NCI-H2196 (cell line): ENCODE data around the gene CALHM6.

Experiments used
- DNase-seq: peaks from one replicate; lab custom pipeline; 2025; ENCODE audit not compliant: unreplicated experiment; lab: John Stamatoyannopoulos, UW

CALHM6 gene

DNA sequence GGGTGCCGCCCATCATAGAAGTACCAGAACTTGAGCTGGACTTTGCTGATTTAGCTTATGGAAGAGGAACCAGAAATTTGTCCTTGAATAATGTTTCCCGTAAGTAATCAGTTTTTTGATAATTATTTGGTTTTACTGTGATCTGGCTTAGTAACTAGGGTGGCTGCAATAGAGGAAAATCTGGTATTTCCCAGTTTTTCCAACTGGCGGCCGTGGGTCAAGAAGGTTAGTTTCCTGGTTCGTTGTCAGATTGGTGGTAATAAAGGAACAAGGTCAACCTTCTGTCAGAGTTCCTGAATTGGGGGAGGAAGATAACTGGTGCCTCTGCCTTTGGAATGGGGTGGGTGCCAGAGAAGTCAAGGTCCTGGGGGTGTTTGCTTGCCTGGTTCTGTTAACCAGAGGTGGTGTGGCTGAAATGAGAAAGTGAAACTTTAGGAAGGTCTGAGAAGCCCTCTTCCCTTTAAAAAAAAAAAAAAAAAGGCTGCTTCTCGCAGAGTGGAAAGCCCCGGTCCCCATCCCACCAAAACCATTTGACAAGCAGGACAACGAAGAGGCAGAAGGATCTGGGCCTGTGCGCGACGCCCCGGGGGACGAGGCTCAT, at the start of gene CALHM6:
Gene CALHM6, plus strand, starts transcription at position 45 of the 601 bp plus-strand sequence. Its CDS starts 555 bp downstream, at position 600.
- no peak for DNase-seq

DNA sequence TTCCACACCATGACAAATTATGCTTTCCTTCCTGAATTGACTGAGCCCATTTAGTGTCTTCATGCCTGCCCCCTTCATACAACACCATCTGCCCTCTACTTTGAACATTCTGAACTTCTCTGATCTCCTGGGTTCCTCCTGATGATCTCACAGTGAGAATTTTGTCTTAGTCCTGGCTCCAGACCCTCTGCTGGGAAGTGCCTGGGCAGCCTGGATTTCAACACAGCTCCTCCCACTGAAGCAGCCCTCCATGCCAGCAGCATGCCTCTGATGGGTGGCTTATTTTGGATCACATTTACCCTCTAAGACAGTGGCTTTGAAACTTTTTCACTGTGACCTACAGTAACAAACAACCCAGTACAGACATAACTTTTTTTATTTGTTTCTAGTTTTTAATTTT, 48.9 kb upstream of the CALHM6 start:
- DNase-seq = no peak

DNA sequence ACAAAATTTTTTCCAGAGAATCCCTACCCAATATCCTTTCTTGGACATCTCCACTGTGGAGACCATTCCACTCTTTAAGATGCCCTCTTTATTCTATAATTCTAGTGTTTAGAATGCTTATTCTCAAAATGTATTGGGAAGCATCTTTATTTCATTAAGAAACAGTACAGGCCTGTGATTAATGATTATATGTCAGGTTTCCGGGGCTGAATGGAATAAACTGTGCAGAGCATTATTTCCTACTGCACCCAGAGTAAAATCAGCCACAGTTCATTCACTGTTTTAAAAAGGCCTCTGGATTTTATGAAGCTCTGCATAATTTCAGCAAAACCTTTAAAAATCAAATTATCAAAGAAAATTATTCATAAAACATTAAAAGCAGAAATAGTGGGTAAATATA, 47.8 kb upstream of the CALHM6 start:
- DNase-seq = no peak

DNA sequence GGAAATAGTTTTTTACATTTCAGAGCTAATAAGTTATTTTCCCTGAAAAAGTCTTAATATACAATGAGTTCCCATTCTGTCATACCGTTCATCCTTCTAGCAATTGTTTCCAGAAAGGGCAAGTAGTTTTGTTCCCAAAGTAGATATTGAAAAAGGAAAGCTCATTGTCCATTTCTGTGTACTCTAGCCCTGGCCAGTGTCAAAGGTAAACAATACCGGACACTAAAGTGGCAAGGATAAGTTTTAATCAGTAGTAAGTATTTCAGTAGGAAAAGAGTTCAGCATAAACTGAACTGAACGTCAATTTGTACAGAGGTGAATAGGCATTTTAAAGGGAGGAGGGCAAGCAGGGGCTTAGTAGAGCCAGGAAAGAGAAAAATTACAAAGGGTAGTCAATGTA, 43.5 kb upstream of the CALHM6 start:
- no peak for DNase-seq

DNA sequence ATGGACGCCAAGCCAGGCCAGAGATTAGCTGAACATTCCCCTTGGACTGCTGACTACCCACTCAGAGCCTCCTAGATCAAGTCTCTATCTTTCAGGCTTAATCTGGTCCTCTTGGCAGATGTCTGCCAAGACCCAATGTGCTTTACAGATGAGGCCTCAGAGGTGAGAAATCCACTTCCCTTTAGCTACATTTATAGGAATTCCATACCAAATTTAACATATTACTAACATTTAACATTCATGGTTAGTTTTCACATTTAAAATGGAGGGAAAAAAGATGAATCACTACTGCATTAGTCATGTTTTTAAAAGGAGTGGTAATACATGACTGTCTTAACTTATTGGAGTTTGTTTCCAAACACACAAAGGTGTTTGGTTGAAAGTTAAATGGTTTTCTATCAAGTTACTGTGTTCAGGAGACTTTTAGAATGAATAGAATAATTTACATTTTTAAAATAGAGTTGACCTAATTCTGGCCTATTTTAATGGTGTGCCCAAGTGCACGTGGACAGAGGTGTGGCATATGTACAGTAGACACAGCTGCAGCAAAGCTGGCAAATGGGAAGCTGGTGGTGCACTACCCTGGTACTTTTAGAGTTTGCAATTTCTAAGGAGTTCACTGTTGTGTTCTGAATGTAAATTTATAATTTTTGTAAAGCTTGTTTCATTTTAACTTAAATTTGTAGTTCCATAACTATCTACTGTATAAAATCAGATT, 41.9 kb upstream of the CALHM6 start:
- no peak for DNase-seq

DNA sequence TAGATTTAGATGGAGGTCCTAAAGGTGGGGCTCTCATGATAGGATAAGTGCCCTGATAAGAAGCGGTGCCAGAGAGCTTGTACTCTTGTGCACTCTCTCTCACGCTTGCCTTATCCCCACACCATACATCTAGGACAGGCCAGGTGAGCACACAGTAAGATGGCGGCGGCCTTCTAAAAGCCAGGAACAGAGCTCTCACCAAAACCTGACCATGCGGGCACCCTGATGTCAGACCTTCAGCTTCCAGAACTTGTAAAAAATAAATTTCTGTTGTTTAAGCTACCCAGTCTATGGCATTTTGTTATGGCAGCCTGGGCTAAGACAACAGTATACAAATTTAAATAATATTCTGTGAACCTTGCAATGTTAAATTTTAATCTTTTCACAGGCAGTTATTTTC, 40.8 kb upstream of the CALHM6 start:
- DNase-seq = no peak

DNA sequence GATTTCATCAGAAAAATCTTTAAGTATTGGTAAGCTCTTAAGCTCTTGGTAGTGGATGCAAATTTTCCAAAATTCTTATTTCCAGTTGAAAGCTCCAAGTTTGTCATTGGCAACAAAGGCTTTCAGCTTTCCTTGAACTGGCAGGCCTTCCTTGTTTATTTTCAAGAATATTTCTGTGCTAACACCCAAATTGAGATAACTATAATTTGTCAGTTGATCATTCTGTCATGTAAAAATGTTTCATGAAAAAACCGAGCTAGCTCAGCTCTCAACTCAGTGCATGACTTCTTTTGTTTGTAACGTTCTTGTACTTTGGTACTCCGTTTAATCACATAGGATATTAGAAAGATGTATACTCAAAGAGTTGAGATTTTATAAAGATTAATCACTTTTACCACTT, 38.9 kb upstream of the CALHM6 start:
- no peak for DNase-seq

DNA sequence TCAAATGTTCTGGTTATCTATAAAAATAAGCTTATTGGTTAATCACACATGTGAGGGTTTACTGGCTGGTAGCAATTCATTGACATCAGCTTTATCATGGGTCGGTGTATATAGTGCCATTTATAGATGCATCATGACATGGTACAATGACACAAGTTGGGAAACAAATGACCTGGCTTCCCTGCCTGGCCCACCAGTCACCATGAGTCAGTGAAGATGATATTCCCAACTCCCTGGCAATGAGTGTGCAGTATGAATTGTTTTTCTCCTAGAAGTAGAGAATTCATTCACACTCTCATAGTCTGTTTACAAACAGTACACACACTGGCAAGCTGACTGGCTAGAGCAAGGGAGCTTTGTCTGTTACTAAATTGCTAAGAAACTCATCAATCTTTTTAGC, 37.2 kb upstream of the CALHM6 start:
- no peak for DNase-seq

DNA sequence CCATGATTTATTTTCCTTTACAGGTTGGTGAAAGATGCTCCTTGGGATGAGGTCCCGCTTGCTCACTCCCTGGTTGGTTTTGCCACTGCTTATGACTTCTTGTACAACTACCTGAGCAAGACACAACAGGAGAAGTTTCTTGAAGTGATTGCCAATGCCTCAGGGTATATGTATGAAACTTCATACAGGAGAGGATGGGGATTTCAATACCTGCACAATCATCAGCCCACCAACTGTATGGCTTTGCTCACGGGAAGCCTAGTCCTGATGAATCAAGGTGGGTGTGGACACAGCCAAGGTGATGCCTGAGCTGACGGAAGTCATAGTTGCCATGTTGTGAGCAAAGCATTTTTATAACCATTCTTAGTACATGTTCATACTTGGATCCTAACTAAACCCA, 34.6 kb upstream of the CALHM6 start:
- no peak for DNase-seq

DNA sequence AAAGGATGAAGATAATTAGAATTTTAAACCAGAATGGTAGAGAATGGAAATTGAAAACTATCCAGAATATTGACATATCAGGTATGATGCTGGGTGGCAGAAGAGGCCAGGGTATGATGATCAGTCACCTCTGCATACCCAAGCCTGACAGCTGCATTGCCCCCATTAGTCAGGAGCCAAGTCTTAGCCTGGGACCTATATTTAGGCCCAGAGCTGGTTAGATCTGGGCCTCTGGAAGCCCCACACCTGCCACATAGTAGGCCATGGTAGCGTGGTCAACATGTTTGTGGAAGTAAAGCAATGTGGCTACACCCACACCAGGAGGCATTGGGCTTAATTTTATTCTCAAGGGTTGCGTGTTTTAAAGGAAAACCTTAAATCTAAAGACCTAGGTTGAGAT, 32.1 kb upstream of the CALHM6 start:
- DNase-seq = no peak

DNA sequence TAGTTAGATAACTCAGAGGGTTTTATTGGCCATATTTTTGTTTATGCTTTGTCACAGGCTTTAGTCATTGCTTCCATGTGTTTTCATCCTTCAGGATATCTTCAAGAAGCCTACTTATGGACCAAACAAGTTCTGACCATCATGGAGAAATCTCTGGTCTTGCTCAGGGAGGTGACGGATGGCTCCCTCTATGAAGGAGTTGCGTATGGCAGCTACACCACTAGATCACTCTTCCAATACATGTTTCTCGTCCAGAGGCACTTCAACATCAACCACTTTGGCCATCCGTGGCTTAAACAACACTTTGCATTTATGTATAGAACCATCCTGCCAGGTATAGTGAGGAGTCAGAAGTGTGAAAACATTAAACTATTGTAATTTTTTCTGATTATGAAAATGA, 30.3 kb upstream of the CALHM6 start:
- DNase-seq = no peak

DNA sequence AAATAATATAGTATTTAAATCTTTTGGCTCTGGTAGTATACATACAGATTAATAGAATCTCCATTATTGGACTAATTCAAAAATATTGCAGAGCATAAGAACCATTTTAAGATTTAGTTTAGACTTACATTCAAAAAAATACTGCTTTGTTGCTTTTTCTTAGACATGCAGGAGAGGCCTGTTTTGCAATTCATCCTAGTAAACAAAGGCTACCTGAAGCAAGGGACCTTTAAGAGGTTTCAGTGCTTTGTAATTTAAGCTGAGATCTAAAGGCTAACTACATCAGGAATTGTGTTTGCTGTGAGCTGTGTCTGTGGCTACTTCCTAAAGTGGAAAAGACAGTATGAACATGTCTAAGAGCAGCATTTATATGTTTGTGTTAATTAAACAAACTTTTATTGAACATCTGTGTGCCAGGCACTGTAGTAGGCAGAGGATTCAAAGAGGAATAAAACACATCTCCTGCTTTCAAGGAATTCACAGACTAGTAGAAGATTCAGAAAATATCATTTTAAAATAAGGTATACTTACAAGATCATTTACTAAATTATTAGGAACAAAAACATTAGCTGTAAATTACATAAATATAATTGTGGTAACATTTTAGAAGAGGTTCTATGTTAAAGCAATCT, 29.1 kb upstream of the CALHM6 start:
- DNase-seq = no peak

DNA sequence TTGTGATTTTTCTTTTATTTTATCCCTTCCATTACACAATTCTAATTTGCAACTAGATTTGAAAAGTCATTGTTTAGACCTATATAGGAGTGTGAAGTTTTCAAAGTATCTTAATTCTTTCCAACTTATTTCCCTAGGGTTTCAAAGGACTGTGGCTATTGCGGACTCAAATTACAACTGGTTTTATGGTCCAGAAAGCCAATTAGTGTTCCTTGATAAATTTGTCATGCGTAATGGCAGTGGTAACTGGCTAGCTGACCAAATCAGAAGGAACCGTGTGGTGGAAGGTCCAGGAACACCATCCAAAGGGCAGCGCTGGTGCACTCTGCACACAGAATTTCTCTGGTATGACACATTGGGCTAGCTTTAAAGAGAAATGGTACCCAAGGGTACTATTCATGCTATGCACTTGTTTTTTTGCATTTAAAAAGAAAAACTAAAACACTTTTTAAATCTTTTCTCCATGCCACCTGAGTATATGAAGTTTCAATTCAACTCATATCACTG, 27.9 kb upstream of the CALHM6 start:
- DNase-seq = no peak

DNA sequence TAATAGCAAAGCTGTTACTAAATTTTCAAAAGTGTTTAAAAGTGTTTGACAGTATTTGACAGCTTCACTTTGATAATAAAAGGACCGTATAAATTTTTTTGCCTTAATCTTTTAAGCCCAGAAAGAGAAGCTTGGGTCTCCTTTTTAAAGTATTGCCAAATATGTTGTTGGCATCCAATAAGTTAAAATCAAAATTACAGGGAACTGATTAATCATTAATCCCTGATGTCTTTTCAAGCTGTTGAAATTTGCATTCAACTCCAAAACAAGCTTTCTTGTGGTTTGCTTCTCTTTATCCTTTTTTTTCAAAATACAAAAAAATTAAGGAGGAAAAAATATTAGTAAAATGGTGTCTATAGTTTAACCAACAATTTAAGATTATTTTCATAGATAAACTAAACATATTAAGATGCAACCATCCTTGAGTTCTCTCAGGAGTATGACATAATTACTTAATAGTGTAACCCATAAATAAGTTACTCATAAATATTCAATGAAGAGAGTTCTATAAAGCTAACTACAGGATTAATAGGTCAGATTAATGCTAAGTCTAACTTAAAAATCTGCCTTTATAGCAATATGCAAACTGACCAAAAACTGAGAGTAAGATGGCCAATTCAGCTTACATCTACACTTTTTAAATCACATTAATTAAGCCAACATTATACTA, 27.0 kb upstream of the CALHM6 start:
- DNase-seq = no peak

DNA sequence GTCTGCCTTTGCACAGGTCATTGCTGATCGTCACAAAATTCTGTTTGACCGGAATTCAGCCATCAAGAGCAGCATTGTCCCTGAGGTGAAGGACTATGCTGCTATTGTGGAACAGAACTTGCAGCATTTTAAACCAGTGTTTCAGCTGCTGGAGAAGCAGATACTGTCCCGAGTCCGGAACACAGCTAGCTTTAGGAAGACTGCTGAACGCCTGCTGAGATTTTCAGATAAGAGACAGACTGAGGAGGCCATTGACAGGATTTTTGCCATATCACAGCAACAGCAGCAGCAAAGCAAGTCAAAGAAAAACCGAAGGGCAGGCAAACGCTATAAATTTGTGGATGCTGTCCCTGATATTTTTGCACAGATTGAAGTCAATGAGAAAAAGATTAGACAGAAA, 24.6 kb upstream of the CALHM6 start:
- no peak for DNase-seq

DNA sequence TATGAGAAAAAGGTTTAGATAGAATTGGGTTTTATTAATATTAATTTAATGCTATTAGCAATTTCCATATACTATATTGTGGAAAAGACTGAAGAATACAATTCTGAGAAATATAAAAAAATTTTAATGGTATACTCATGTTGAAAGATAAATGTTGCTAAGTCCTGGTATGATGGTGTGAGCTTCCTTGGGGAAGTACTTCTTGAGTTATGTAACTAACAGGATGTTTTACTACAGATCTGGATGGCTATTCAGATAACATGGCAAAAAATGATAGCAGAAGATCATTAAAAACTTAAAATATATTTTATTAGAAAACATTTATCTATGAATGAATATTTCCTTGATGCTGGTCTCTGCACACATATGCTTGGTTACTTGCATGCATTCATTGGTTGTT, 23.5 kb upstream of the CALHM6 start:
- DNase-seq = no peak

DNA sequence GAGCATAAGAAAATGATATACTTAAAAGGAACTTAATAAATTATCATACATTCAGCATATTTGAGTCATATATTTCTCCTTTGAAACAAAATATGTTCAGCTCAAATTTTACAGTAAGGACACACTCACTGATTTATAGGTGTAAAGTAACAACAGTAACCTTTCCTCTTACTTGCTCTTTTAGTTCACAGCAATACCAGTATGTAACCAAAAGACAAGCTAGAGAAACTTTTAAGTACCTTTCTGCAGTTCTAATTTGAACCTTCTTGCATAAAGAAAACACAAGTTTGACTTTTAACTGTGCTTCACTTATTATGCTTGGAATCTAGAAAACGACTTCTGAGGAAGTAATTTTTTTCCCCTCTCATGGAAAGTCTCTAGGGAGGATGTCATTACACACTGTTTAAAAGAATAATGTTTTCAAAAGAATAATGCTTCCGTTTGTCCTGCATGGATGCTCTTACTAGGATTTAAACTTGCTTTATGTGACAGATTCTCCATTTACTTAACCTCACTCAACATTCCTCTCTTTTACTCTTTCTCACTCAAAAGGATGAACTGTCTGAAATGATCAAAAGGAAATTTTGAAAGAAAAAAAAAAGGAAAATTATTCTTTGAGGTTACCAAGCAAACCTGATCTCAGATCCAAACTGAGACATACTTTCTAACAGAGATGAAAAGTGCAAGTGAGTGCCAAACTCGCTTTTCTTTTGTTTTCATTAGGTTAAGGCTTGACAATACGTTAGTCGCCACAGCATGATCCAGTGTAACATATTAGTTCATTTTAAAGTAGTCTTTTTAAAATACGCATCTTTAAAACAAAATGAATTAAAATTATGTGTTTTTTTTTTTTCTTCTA, 22.4 kb upstream of the CALHM6 start:
- no peak for DNase-seq

DNA sequence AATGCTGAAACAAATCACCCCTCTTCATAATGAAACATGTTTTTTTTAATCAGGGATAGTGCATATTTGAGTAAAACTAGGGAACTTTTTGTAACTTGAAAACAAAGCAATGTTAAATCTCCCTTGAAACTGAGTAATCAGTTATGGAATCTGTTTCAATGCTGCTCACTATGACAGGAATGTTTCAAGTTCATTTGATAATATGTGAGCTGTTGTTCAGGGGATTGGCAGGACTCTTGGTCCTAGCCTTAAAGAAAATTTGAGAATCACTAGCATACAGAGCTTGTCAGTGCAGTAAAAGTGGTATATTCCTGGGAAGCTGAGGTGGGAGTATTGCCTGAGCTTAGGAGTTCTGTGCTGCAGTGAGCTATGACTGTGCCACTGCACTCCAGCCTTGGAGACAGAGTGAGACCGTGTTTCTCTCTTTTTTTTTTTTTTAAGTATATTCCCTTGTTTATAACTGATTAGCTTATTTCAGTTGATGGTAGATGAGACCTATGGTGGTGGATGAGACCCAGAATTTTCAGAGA, 21.6 kb upstream of the CALHM6 start:
- no peak for DNase-seq

DNA sequence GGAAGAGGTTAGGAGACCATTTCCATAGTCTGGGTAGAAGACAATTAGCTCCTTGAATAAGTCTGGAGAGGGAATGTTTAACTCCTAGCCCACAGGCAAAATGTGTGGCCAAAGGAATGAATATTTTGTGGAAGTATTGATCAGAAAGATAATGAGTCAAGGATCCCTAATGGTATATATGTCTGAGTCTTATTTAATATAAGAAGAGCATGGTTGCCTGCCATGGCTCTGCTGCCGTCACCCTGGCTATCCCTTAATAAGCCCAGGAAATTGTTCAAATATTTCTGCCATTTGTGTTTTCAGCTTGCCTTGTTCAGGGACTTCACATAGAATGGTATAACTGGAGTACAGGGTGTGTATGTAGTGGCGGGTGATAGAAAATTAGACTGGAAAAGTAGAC, 18.1 kb upstream of the CALHM6 start:
- DNase-seq = no peak

DNA sequence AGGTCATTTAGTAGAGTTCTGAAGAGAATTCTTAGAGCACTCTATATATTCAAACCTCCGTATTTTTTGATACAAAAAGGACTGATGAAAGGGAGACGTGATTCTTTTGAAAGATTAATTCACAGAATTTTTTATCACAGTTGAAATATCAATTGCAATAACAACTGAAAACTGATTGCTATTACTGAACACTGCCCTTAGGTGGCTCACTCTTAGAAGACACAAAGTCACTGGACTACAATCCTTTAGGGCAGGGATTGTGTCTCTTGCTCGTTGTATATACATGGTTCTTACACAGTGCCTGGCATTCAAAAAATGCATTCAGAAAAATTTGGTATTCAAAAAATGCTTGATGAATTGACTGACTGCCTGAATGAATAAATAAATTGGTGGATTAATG, 17.1 kb upstream of the CALHM6 start:
- no peak for DNase-seq

DNA sequence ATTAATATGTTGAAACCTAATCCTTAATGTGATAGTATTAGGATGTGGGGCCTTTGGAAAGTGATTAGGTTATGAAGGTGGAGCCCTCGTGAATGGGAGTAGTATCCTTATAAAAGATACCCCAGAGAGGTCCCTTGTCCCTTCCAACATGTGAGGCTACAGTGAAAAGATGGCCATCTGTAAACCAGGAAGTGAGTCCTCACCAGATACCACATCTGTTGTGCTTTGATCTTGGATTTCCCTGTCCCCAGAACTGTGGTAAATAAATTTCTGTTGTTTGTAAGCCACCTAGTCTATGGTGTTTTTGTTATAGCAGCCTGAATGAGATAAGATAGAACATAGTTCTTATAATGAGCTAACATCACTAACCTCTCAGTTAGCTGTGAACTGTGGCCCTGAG, 16.6 kb upstream of the CALHM6 start:
- no peak for DNase-seq
